HT-29 (cell line): ENCODE results near the gene SSBP4. TPM values are rescaled to one million over a fixed set of nuclear protein-coding genes. Genes with fewer than 3 reads are reported as not detected.

Source experiments
- small RNA-seq: library from RNA; depleted of rRNA; stranded (forward); fragments of <200 nt; gene quantifications from one replicate; pipeline ENCODE3, GENCODE V24; 2014
- total RNA-seq: library from RNA; depleted of rRNA; stranded (reverse); fragments of >200 nt; shearing (Covaris generic); gene quantifications from 2 replicates; pipeline ENCODE4 v1.2.3, GENCODE V29; 2014; rRNA removed

SSBP4 gene
- total RNA-seq, 1 experiment from 2014 or later: 87.1 TPM

Small RNAs within 50 kb of the gene (small RNA-seq; reads per million reads assigned to genes)
- gene MIR3189: not detected

Other genes with a start within 250 kb of the SSBP4 start
- gene IFI30, start 245.6 kb upstream of the SSBP4 start, total RNA-seq: 58.9 and 74.6 TPM in 2 replicates
- gene MPV17L2, start 226.2 kb upstream of the SSBP4 start, total RNA-seq: 42.3 and 54.3 TPM in 2 replicates
- gene RAB3A, start 215.4 kb upstream of the SSBP4 start, total RNA-seq: 1.2 and 2.7 TPM in 2 replicates
- 3.4 TPM in 1 of 2 replicates, not detected in the other for gene PDE4C, start 193.0 kb upstream of the SSBP4 start, total RNA-seq
- 0.71 and 1.1 TPM in 2 replicates for gene IQCN, start 144.9 kb upstream of the SSBP4 start, total RNA-seq
- 379 and 438 TPM in 2 replicates for gene JUND, start 137.8 kb upstream of the SSBP4 start, total RNA-seq
- gene LSM4, start 96.3 kb upstream of the SSBP4 start, total RNA-seq: 733 and 750 TPM in 2 replicates
- 13.6 and 18.9 TPM in 2 replicates for gene PGPEP1, start 78.8 kb upstream of the SSBP4 start, total RNA-seq
- gene GDF15, start 33.2 kb upstream of the SSBP4 start, total RNA-seq: 529 and 584 TPM in 2 replicates
- gene LRRC25, start 21.8 kb upstream of the SSBP4 start, total RNA-seq: not detected in 2 replicates
- 5.3 and 14.9 TPM in 2 replicates for gene ISYNA1, start 18.7 kb downstream of the SSBP4 start, total RNA-seq
- gene ELL, start 102.7 kb downstream of the SSBP4 start, total RNA-seq: 16.0 and 20.7 TPM in 2 replicates
- gene FKBP8, start 124.2 kb downstream of the SSBP4 start, total RNA-seq: 257 and 277 TPM in 2 replicates
- gene KXD1, start 138.5 kb downstream of the SSBP4 start, total RNA-seq: 109 and 126 TPM in 2 replicates
- gene UBA52, start 152.5 kb downstream of the SSBP4 start, total RNA-seq: 660 TPM in 2 replicates
- 125 and 132 TPM in 2 replicates for gene REX1BD, start 169.4 kb downstream of the SSBP4 start, total RNA-seq
- gene CRLF1, start 187.4 kb downstream of the SSBP4 start, total RNA-seq: 0.16 TPM in 1 of 2 replicates, not detected in the other
- 0.10 TPM in 1 of 2 replicates, not detected in the other for gene TMEM59L, start 193.5 kb downstream of the SSBP4 start, total RNA-seq
- gene KLHL26, start 217.6 kb downstream of the SSBP4 start, total RNA-seq: 4.5 and 5.9 TPM in 2 replicates